ENCODE data around the gene SENP1. TPM values are rescaled to one million over a fixed set of nuclear protein-coding genes. Genes with fewer than 3 reads are reported as not detected.

The SENP1 gene
- total and polyA plus RNA-seq, 11 donors, result 2.1 to 13.6 (median 8.6) TPM

DNA sequence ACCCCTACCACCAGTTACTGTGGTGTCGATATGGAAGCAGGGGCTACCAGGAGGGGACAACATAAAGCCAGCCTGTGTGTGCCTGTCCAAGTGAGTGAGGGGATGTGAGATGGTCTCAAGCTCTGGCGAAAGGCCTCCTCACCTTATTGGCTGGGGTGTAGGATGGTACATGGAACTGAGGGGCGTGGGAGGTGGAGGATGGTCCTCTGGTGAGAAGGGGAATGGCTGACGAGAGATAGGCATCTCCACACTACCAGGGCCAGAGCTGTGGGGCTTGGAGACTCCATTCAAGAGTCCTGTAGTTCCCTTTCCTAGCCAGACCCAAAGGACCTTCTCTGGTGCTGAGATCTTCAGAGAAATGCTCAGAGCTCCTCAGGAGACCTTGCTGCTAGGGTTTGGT, 69.1 kb downstream of the SENP1 start:
- intact Hi-C loops (cut with DNase I), result no loop called here
- no peak overlapping the region for H3K27ac ChIP-seq
- WGBS, 4 donors, result 87 to 97% (median 94%) methylated on average over 4 of the region's 4 CpGs

DNA sequence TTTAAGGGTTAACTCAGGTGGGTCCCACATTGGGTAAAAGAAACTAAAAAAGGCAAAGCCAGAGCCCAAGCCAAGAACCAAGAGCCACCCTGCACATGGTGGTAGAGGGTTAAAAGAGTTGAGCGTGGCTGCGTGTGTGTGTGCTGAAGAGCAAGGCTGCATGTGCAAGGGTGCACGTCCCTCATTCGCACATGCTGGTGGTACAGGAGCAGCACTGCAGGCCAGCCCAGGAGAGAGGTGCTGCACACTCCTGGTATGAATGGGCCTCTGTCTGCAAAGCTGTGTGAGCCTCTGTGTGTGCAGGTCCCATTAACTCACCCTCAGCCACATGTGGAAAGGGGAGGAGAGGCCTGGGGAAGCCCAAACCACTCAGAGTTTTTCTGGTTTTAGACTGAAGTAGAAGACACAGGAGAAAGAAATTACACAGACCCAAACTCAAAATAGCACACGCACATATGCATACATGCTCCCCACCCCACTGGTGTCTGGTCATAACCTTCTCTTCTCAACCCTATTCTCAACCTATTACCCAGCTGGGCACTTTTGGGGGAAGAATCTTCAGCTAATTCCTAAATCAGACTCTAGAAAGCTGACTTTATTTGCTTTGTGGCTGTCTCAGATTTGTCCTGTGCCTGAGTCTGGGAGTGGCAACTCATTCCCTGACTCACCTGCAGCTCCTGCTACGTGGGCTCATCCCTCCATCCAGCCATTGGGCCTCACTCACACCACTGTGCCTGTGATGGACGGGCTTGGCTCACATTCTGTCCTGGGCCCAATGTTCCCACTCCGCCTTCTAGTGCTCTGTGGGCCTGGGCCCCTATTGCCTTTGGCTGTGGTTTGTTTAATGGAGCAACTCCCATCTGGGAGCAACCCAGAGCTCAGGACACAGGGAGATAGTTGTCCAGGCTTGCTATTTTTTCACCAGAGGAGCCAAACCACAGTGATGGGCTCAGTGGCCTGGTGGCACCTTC, 70.8 kb downstream of the SENP1 start:
- WGBS, 4 donors, result 90 to 96% (median 95%) methylated on average over 8 of the region's 8 CpGs
- DNase-seq, result no peak

More for the DNA sequence above, 69.1 kb downstream of the SENP1 start:
- DNase-seq, result no peak
- no peaks in the 10 kb centered on the region for H3K9me3 ChIP-seq
- TF ChIP-seq POLR2A (IDR thresholded peaks at IDR 0.05) (no peak), CTCF (IDR thresholded peaks at IDR 0.05) (no peak)
- peaks cover 0 to 12% (median 0%) of the 10 kb centered on the region in 9 donors for H3K27me3 ChIP-seq
- H3K36me3 ChIP-seq, result no peaks in the 10 kb centered on the region
- H3K4me1 ChIP-seq, result peaks cover 0 to 7% (median 0%) of the 10 kb centered on the region in 12 donors
- H3K4me3 ChIP-seq, result no peak overlapping the region
- ATAC-seq, result no peak

GRCh38 chr12:48033451-48033850, 72.4 kb downstream of the SENP1 start:
- TF ChIP-seq POLR2A (IDR thresholded peaks at IDR 0.05) (no peak), CTCF (IDR thresholded peaks at IDR 0.05) (no peak)
- no peak for ATAC-seq
- WGBS, 4 donors, result 67 to 97% (median 93%) methylated on average over 1 of the region's 1 CpG

More for the DNA sequence above, 70.8 kb downstream of the SENP1 start:
- Histone ChIP-seq H3K4me1 (peaks cover 0 to 7% (median 0%) of the 10 kb centered on the region in 12 donors), H3K36me3 (no peaks in the 10 kb centered on the region), H3K27ac (no peak overlapping the region), H3K27me3 (peaks cover 0 to 12% (median 0%) of the 10 kb centered on the region in 9 donors), H3K4me3 (no peak overlapping the region), H3K9me3 (no peaks in the 10 kb centered on the region)
- intact Hi-C loops (cut with DNase I), result no loop called here
- TF ChIP-seq POLR2A (IDR thresholded peaks at IDR 0.05) (no peak), CTCF (IDR thresholded peaks at IDR 0.05) (no peak)
- no peak for ATAC-seq

GRCh38 chr12:48032597-48032996, 73.3 kb downstream of the SENP1 start:
- intact Hi-C loops (cut with DNase I), result no loop called here
- H3K36me3 ChIP-seq, result no peaks in the 10 kb centered on the region
- H3K9me3 ChIP-seq, result no peaks in the 10 kb centered on the region
- H3K27me3 ChIP-seq, result peaks cover 0 to 12% (median 0%) of the 10 kb centered on the region in 9 donors
- 96 to 100% (median 99%) methylated on average over 1 of the region's 1 CpG for WGBS, 4 donors
- H3K4me1 ChIP-seq, result peaks cover 0 to 12% (median 0%) of the 10 kb centered on the region in 12 donors
- DNase-seq (no peak), ATAC-seq (no peak)
- no peak for TF ChIP-seq POLR2A (IDR thresholded peaks at IDR 0.05)
- H3K27ac ChIP-seq, result no peak overlapping the region
- H3K4me3 ChIP-seq, result no peak overlapping the region

More at GRCh38 chr12:48033451-48033850, 72.4 kb downstream of the SENP1 start:
- Histone ChIP-seq H3K36me3 (no peaks in the 10 kb centered on the region), H3K27me3 (peaks cover 0 to 12% (median 0%) of the 10 kb centered on the region in 9 donors), H3K9me3 (no peaks in the 10 kb centered on the region), H3K4me3 (no peak overlapping the region), H3K27ac (no peak overlapping the region), H3K4me1 (peaks cover 0 to 10% (median 0%) of the 10 kb centered on the region in 12 donors)
- intact Hi-C loops (cut with DNase I), result no loop called here
- DNase-seq, result no peak

Measured in heart left ventricle (tissue), 16 donors.